RWPE2 (cell line): Measurements from ENCODE around the gene GPR12.
"Not testable (repeated sequence)": the region's sequence is repeated elsewhere in the genome, so short reads cannot be mapped to it uniquely, and the experiment has no call there.

Source experiments
- ATAC-seq: fragments of 200-7000 bp; cut with Tn5 transposase; 3 replicates; pipeline ENCODE4 v1.9.1; 2021; ENCODE audit warnings: low read depth
- DNase-seq: peaks from one replicate; pipeline ENCODE4 v3.0.0-alpha.2; 2020; ENCODE audit warnings: low spot score
- H3K27ac ChIP-seq: fragments of 450-650 bp; 2 replicates; pipeline ENCODE4 v1.5.1; 2017; ENCODE audit warnings: mild to moderate bottlenecking; ENCODE audit not compliant: poor library complexity, severe bottlenecking
- H3K27me3 ChIP-seq: fragments of 250-450 bp; sonication (Bioruptor Pico); 2 replicates; pipeline ENCODE4 v1.5.1; 2021; ENCODE audit warnings: mild to moderate bottlenecking, moderate library complexity; ENCODE audit not compliant: insufficient read depth, poor library complexity, severe bottlenecking
- H3K36me3 ChIP-seq: fragments of 250-450 bp; sonication (Bioruptor Pico); 2 replicates; pipeline ENCODE4 v1.5.1; 2020; ENCODE audit warnings: low read depth, mild to moderate bottlenecking, moderate library complexity
- H3K4me1 ChIP-seq: fragments of 250-450 bp; sonication (Bioruptor Pico); 2 replicates; pipeline ENCODE4 v1.5.1; 2021; ENCODE audit warnings: mild to moderate bottlenecking, moderate library complexity; ENCODE audit not compliant: insufficient read depth, poor library complexity, severe bottlenecking
- H3K4me3 ChIP-seq: fragments of 250-450 bp; sonication (Bioruptor Pico); 2 replicates; pipeline ENCODE4 v1.5.1; 2021; ENCODE audit warnings: mild to moderate bottlenecking, moderate library complexity; ENCODE audit not compliant: severe bottlenecking
- H3K9me3 ChIP-seq: fragments of 250-450 bp; sonication (Bioruptor Pico); 2 replicates; pipeline ENCODE4 v1.5.1; 2021; ENCODE audit warnings: mild to moderate bottlenecking, moderate library complexity; ENCODE audit not compliant: severe bottlenecking
- TF ChIP-seq, protein P1 (sequence below): fragments of 450-650 bp; IDR thresholded peaks from one replicate; pipeline ENCODE4 v1.5.1; 2017; ENCODE audit warnings: mild to moderate bottlenecking, moderate library complexity; ENCODE audit not compliant: poor library complexity, severe bottlenecking

Gene GPR12

GRCh38 chr13:26727633-26728032 lies 33.0 kb downstream of the GPR12 start:
- Histone ChIP-seq H3K4me1 (no peaks in the 10 kb centered on the region), H3K27ac (no peak overlapping the region), H3K9me3 (no peaks in the 10 kb centered on the region), H3K4me3 (no peak overlapping the region), H3K27me3 (no peaks in the 10 kb centered on the region), H3K36me3 (no peaks in the 10 kb centered on the region)
- no peak for DNase-seq
- TF ChIP-seq, protein P1, sequence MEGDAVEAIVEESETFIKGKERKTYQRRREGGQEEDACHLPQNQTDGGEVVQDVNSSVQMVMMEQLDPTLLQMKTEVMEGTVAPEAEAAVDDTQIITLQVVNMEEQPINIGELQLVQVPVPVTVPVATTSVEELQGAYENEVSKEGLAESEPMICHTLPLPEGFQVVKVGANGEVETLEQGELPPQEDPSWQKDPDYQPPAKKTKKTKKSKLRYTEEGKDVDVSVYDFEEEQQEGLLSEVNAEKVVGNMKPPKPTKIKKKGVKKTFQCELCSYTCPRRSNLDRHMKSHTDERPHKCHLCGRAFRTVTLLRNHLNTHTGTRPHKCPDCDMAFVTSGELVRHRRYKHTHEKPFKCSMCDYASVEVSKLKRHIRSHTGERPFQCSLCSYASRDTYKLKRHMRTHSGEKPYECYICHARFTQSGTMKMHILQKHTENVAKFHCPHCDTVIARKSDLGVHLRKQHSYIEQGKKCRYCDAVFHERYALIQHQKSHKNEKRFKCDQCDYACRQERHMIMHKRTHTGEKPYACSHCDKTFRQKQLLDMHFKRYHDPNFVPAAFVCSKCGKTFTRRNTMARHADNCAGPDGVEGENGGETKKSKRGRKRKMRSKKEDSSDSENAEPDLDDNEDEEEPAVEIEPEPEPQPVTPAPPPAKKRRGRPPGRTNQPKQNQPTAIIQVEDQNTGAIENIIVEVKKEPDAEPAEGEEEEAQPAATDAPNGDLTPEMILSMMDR, result no peak
- no peak for ATAC-seq

DNA sequence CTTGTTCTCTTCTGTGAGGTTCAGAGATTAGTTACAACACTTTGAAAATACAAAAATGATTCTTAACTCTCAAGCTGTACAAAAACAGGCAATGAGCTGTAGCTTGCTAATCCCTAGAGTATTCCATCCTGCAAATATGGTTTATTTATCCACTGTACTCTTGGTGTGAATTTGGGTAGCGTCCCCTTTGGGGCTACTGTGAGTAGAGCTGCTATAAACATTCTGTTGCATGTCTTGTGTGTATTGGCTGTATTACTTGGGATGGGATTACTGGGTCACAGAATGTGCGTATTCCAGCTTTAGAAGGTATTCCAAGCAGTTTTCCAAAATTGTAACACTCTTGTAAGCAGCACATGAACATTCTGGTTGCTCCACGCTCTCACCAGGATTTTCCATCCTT lies 33.5 kb downstream of the GPR12 start:
- no peak for DNase-seq
- Histone ChIP-seq H3K36me3 (no peaks in the 10 kb centered on the region), H3K27ac (no peak overlapping the region), H3K9me3 (no peaks in the 10 kb centered on the region), H3K4me1 (no peaks in the 10 kb centered on the region), H3K4me3 (no peak overlapping the region), H3K27me3 (no peaks in the 10 kb centered on the region)
- TF ChIP-seq, protein P1, result no peak
- ATAC-seq, result no peak

DNA sequence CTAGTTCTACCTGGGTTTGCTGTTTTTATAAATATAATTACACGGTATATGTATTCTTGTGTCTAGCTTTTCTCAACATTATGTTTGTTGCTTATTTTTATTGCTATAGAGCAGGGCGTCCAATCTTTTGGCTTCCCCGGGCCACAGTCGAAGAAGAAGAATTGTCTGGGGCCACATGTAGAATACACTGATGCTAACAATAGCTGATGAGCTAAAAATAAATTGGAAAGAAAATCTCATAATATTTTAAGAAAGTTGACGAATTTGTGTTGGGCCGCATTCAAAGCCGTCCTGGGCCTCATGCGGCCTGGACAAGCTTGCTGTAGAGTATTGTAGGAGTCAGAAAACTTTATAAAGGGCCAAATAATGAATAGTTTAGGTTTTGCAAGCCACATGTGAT lies 33.9 kb downstream of the GPR12 start:
- Histone ChIP-seq H3K27me3 (no peaks in the 10 kb centered on the region), H3K4me3 (no peak overlapping the region), H3K36me3 (no peaks in the 10 kb centered on the region), H3K27ac (no peak overlapping the region), H3K4me1 (no peaks in the 10 kb centered on the region), H3K9me3 (no peaks in the 10 kb centered on the region)
- ATAC-seq, result no peak
- DNase-seq, result no peak
- TF ChIP-seq, protein P1, result no peak

DNA sequence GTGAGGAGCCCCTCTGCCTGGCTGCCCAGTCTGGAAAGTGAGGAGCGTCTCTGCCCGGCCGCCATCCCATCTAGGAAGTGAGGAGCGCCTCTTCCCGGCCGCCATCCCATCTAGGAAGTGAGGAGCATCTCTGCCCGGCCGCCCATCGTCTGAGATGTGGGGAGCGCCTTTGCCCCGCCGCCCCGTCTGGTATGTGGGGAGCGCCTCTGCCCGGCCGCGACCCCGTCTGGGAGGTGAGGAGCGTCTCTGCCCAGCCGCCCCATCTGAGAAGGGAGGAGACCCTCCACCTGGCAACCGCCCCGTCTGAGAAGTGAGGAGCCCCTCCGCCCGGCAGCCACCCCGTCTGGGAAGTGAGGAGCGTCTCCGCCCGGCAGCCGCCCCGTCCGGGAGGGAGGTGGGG lies 37.0 kb downstream of the GPR12 start:
- H3K36me3 ChIP-seq, H3K9me3 ChIP-seq, DNase-seq, H3K4me1 ChIP-seq, H3K27ac ChIP-seq, H3K27me3 ChIP-seq, ATAC-seq, H3K4me3 ChIP-seq: not testable (repeated sequence)

DNA sequence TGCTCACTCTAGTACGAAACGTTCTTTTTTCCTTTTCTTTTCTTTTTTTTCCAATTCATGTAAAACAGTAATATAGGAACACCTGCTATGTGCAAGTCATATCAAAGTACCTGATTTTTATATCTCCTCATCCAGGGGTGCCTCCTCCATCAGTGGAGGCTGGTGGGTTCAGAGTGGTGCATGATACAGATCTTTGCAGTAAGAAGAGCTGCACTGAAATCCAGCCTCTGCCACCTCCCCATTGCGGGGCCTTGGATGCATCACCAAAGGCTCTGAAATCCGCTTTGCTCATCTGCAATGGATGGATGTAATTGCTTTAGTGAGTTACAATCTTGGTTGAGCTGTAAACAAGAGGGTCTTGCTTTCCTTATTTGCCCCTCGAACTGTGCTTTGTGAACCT lies 38.3 kb downstream of the GPR12 start:
- ATAC-seq, result no peak

More for the DNA sequence above, 38.3 kb downstream of the GPR12 start:
- Histone ChIP-seq H3K9me3 (no peaks in the 10 kb centered on the region), H3K36me3 (no peaks in the 10 kb centered on the region), H3K27ac (no peak overlapping the region), H3K27me3 (peaks cover 7% of the 10 kb centered on the region), H3K4me1 (no peaks in the 10 kb centered on the region), H3K4me3 (no peak overlapping the region)
- TF ChIP-seq, protein P1, result no peak
- DNase-seq, result no peak
